Stimulated activated CD4-positive, alpha-beta T cell treated with anti-CD3 and anti-CD28 coated beads, Interleukin-2, amount 100 ng/mL, for 4 hours (primary cell): ENCODE measurements around the gene LYST.
"Not testable (repeated sequence)": the region's sequence is repeated elsewhere in the genome, so short reads cannot be mapped to it uniquely, and the experiment has no call there.

Source experiments
- DNase-seq: peaks from one replicate; pipeline ENCODE4 v3.0.0-alpha.2; 2020; ENCODE audit warnings: low read depth

The LYST gene

GRCh38 chr1:235766794-235767285 lies 99.9 kb downstream of the LYST start:
- no peak for DNase-seq

- DNase-seq = peak; percentile 1
These were observed 102.7 kb downstream of the LYST start for GRCh38 chr1:235763962-235764361.

- DNase-seq = no peak
These were observed 107.4 kb downstream of the LYST start for GRCh38 chr1:235759336-235759735.

GRCh38 chr1:235758931-235759330 lies 107.8 kb downstream of the LYST start:
- no peak for DNase-seq

GRCh38 chr1:235757587-235758096 lies 109.1 kb downstream of the LYST start:
- no peak for DNase-seq

GRCh38 chr1:235754186-235754585 lies 112.5 kb downstream of the LYST start:
- DNase-seq = not testable (repeated sequence)

GRCh38 chr1:235749755-235750300 lies 116.9 kb downstream of the LYST start:
- DNase-seq = no peak

GRCh38 chr1:235748747-235749146 lies 118.0 kb downstream of the LYST start:
- DNase-seq = no peak

- DNase-seq = no peak
These were observed 120.5 kb downstream of the LYST start for GRCh38 chr1:235746245-235746644.

- DNase-seq = no peak
These were observed 121.1 kb downstream of the LYST start for GRCh38 chr1:235745503-235746136.

- no peak for DNase-seq
These were observed 123.6 kb downstream of the LYST start for GRCh38 chr1:235742914-235743599.

GRCh38 chr1:235741294-235741693 lies 125.4 kb downstream of the LYST start:
- DNase-seq = no peak

GRCh38 chr1:235739631-235740030 lies 127.1 kb downstream of the LYST start:
- DNase-seq = no peak

GRCh38 chr1:235739124-235739523 lies 127.6 kb downstream of the LYST start:
- no peak for DNase-seq

- no peak for DNase-seq
These were observed 129.0 kb downstream of the LYST start for GRCh38 chr1:235737751-235738150.

- DNase-seq = no peak
These were observed 130.4 kb downstream of the LYST start for GRCh38 chr1:235736263-235736662.

- DNase-seq = no peak
These were observed 131.1 kb downstream of the LYST start for GRCh38 chr1:235735621-235736020.

GRCh38 chr1:235734335-235734734 lies 132.4 kb downstream of the LYST start:
- DNase-seq = no peak

- no peak for DNase-seq
These were observed 136.7 kb downstream of the LYST start for GRCh38 chr1:235730007-235730406.

GRCh38 chr1:235726557-235726956 lies 140.1 kb downstream of the LYST start:
- no peak for DNase-seq

GRCh38 chr1:235725434-235725833 lies 141.3 kb downstream of the LYST start:
- DNase-seq = no peak

GRCh38 chr1:235724730-235725129 lies 142.0 kb downstream of the LYST start:
- DNase-seq = no peak

- no peak for DNase-seq
These were observed 143.8 kb downstream of the LYST start for GRCh38 chr1:235722858-235723257.
